Left lung (tissue), 10 donors: ENCODE measurements around the gene B3GAT2. TPM values are rescaled to one million over a fixed set of nuclear protein-coding genes. Genes with fewer than 3 reads are reported as not detected.

ENCODE experiments used
- ATAC-seq: fragments of 200-7000 bp; cut with Tn5 transposase; one replicate; pipeline ENCODE4 v1.9.1; 2020; ENCODE audit warnings: moderate library complexity
- DNase-seq, 4 donors: peaks; one replicate each; pipeline ENCODE4 v3.0.0-alpha.2; 2013 to 2020
- H3K27ac ChIP-seq, 2 donors: fragments of 200-600 bp; sonication (generic) in 1 of 2; one replicate each; pipeline versions ENCODE4 v1.5.0 to v1.8.0; 2020 to 2021
- H3K27me3 ChIP-seq, 2 donors: fragments of 200-600 bp; sonication (generic) in 1 of 2; one replicate each; pipeline versions ENCODE4 v1.5.0 to v1.8.0; 2020 to 2021
- H3K36me3 ChIP-seq, 2 donors: fragments of 200-600 bp; sonication (generic) in 1 of 2; one replicate each; pipeline versions ENCODE4 v1.5.0 to v1.8.0; 2020 to 2021
- H3K4me1 ChIP-seq, 2 donors: fragments of 200-600 bp; one replicate each; pipeline ENCODE4 v1.8.0; 2021
- H3K4me3 ChIP-seq, 2 donors: fragments of 200-600 bp; sonication (generic) in 1 of 2; one replicate each; pipeline versions ENCODE4 v1.5.0 to v1.8.0; 2020 to 2021; ENCODE audit warnings: mild to moderate bottlenecking in 1 of 2
- H3K9me3 ChIP-seq, 2 donors: fragments of 200-600 bp; sonication (generic) in 1 of 2; one replicate each; pipeline versions ENCODE4 v1.5.0 to v1.8.0; 2020 to 2021
- intact Hi-C, 2 donors: fragments of 100-400 bp; cut with DNase I; formaldehyde crosslinking; loops; one replicate each; pipeline versions ENCODE4 v1.11.2 to v1.14.2; 2022
- polyA plus RNA-seq, 6 donors: library from polyadenylated mRNA; unstranded; fragments of 120-200 nt; gene quantifications; one replicate each; pipeline ENCODE4 v1.2.1, GENCODE V29; 2013; ENCODE audit not compliant: insufficient read length in 6 of 6
- total RNA-seq, 2 donors: library from RNA; stranded (reverse); fragmentation: NEBNext Ultra II Directional; extraction: Animal tissue kit (Norgen Biotek cat#: 25700); gene quantifications; one replicate each; pipeline ENCODE4 v1.2.1, GENCODE V29; 2021
- TF ChIP-seq, protein P1 (sequence below), 2 donors: fragments of 200-600 bp; sonication (generic) in 1 of 2; IDR thresholded peaks; one replicate each; pipeline versions ENCODE4 v1.5.0 to v1.8.0; 2021; ENCODE audit warnings: antibody characterized with exemption in 2 of 2
- donor health status: DM: no; HTN: yes; CAD: no.
- donor health status: DM: no; HTN: no; CAD: no.

The B3GAT2 gene
- total and polyA plus RNA-seq, 8 donors = 0.03 to 2.9 (median 2.0) TPM; not detected in 1

DNA sequence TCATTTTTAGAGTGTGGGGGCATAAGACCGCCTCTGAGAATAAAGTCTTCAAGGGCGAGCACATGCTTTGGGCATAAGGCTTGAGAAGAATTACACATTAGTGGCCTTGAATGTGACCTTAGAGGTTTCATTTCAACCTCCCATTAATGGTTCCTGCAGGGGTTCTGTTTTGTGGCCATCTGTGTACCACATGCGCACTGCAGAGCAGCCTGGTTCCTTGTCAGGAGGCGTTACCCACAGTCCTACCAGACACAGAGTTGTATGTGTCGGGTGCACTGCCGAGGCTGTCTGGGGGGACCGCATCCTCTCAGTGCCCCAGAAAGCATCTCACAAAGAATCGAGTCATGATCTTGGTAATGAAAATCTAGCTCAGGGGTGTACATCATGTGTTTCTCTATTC, 115.7 kb downstream of the B3GAT2 start:
- DNase-seq (no peak), ATAC-seq (no peak)
- H3K27me3 ChIP-seq = no peaks in the 10 kb centered on the region
- H3K4me3 ChIP-seq = no peak overlapping the region
- peaks cover 0 to 2% of the 10 kb centered on the region in 2 donors for H3K36me3 ChIP-seq
- TF ChIP-seq, protein P1, sequence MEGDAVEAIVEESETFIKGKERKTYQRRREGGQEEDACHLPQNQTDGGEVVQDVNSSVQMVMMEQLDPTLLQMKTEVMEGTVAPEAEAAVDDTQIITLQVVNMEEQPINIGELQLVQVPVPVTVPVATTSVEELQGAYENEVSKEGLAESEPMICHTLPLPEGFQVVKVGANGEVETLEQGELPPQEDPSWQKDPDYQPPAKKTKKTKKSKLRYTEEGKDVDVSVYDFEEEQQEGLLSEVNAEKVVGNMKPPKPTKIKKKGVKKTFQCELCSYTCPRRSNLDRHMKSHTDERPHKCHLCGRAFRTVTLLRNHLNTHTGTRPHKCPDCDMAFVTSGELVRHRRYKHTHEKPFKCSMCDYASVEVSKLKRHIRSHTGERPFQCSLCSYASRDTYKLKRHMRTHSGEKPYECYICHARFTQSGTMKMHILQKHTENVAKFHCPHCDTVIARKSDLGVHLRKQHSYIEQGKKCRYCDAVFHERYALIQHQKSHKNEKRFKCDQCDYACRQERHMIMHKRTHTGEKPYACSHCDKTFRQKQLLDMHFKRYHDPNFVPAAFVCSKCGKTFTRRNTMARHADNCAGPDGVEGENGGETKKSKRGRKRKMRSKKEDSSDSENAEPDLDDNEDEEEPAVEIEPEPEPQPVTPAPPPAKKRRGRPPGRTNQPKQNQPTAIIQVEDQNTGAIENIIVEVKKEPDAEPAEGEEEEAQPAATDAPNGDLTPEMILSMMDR (IDR thresholded peaks at IDR 0.05) = no peak
- H3K27ac ChIP-seq = no peak overlapping the region
- intact Hi-C loops = no loop called here
- H3K9me3 ChIP-seq = no peaks in the 10 kb centered on the region
- H3K4me1 ChIP-seq = no peaks in the 10 kb centered on the region

DNA sequence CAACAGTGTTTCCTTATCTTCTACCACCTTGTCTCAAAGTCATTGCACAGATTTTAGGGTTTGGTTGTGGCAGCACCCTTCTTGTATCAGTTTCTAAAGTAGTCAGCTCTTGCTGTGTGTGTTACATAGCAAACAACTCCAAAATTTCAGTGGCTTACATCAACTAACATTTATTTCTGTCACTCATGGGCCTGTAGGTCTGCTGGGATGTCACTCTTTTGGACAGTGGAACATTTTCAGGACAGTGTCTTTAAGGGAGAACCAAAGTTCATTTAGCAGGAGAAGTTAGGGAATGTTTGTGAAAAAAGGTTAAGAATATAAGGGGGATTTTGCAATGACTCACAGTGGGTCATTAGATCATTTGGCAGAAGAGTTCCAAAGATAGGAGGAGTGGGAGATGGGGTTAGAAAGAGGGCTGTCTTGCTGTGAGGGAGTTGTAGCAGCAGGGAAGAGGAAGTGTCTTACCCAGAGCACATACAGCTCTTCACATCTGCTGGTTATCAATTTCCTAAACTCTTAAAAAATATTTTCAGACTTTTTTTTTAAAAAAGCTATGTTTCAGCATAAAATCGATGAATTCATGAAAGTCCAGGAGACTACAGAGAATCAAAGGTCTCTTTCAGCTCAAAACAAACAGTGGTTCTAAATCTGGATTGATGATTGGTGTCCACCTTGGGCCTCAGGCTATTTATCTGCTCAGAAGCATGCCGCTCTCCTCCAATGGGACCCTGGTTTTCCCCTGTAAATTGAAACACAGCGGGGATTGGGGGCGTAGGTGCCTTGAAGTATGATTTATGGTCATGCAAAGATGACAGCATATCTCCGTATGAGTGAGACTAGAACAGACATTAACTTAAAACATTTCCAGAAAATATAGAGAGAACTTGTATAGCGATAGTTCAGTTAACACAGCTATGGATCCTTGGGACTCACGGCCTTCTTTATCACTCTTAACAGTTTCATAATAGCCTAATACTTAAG, 117.3 kb downstream of the B3GAT2 start:
- Histone ChIP-seq H3K4me3 (no peak overlapping the region), H3K27me3 (no peaks in the 10 kb centered on the region), H3K36me3 (no peaks in the 10 kb centered on the region), H3K27ac (no peak overlapping the region), H3K9me3 (no peaks in the 10 kb centered on the region), H3K4me1 (no peaks in the 10 kb centered on the region)
- DNase-seq (no peak), ATAC-seq (no peak)
- TF ChIP-seq, protein P1 (IDR thresholded peaks at IDR 0.05) = no peak
- intact Hi-C loops = no loop called here

DNA sequence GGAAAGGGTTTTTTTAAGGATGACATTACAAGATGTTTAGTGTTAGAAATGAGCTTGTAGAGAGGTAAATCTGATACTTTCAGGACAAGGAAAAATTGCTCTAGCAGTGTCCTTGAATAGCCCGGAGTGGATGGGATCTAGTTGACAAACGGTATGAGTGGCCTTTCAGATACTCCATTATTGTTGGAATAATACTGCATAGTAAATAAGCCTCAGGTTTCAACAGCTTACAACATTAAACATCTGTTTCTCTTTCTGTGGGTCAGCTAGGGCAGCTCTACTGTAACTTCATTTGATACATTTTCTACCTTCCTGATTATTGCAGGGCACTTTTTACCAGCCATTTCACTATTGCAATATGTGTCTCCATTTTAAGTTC, 118.0 kb downstream of the B3GAT2 start:
- intact Hi-C loops = no loop called here
- no peak for DNase-seq
- ATAC-seq = no peak
- no peaks in the 10 kb centered on the region for H3K4me1 ChIP-seq
- TF ChIP-seq, protein P1 (IDR thresholded peaks at IDR 0.05) = no peak
- H3K4me3 ChIP-seq = no peak overlapping the region
- H3K27me3 ChIP-seq = no peaks in the 10 kb centered on the region
- H3K27ac ChIP-seq = no peak overlapping the region
- no peaks in the 10 kb centered on the region for H3K9me3 ChIP-seq
- no peaks in the 10 kb centered on the region for H3K36me3 ChIP-seq

DNA sequence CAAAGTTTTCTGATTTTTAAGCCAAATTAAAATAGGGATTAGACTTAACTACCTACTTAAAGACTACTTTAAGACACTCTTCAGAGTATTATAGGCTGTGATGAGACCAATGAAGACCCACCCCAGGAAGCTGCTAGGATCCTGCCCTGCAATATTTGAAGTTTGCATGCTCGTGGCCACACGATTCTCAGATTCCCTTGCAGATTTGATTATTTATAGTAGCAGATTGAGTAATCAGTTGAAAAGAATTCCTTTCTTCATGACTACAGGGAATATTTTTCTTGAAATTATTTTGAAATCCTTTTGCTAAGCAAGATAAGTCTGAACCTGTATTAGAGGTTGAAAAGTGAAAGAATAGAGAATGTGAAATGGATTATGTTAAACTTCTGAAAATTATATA, 122.3 kb downstream of the B3GAT2 start:
- no peak for ATAC-seq
- no peak for DNase-seq
- TF ChIP-seq, protein P1 (IDR thresholded peaks at IDR 0.05) = no peak
- intact Hi-C loops = no loop called here
- Histone ChIP-seq H3K4me3 (no peak overlapping the region), H3K27ac (no peak overlapping the region), H3K9me3 (peaks cover 0 to 4% of the 10 kb centered on the region in 2 donors), H3K36me3 (no peaks in the 10 kb centered on the region), H3K4me1 (no peaks in the 10 kb centered on the region), H3K27me3 (no peaks in the 10 kb centered on the region)

DNA sequence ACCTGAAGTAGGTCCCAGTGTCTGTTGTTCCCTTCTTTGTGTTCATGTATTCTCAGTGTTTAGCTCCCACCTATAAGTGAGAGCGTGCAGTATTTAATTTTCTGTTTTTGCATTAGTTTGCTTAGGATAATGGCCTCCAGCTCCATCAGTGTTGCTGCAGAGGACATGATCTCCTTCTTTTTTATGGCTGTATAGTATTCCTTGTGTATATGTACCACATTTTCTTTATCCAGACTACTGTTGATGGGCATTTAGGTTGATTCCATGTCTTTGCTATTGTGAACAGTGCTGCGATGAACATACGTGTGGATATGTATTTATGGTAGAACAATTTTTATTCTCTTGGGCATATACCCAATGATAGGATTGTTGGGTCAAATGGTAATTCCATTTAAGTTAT, 125.4 kb downstream of the B3GAT2 start:
- no peaks in the 10 kb centered on the region for H3K36me3 ChIP-seq
- intact Hi-C loops = no loop called here
- DNase-seq (no peak), ATAC-seq (no peak)
- no peak overlapping the region for H3K4me3 ChIP-seq
- peaks cover 0 to 4% of the 10 kb centered on the region in 2 donors for H3K9me3 ChIP-seq
- no peaks in the 10 kb centered on the region for H3K4me1 ChIP-seq
- no peak overlapping the region for H3K27ac ChIP-seq
- no peaks in the 10 kb centered on the region for H3K27me3 ChIP-seq
- TF ChIP-seq, protein P1 (IDR thresholded peaks at IDR 0.05) = no peak
